HepG2 (cell line): ENCODE data around the gene LRRC32. TPM values are rescaled to one million over a fixed set of nuclear protein-coding genes. Genes with fewer than 3 reads are reported as not detected.

Experiments used
- ATAC-seq: fragments of 200-7000 bp; cut with Tn5 transposase; 3 replicates; pipeline ENCODE4 v1.9.1; 2020; ENCODE audit warnings: mild to moderate bottlenecking, moderate library complexity
- BruUV-seq: library from RNA; stranded (reverse); fragments of 400-500 nt; replicated peaks from 2 replicates; lab custom pipeline; 2021; lab: Mats Ljungman, UMichigan
- CTCF ChIA-PET: fragments of 300-600 bp; formaldehyde crosslinking; extraction: SDS; loops from one replicate; lab custom pipeline; 2021; ENCODE audit warnings: low total read pairs, inconsistent platforms, low intra/inter-chr PET ratio; lab: Yijun Ruan, JAX
- POLR2A ChIA-PET: fragments of 350-600 bp; sonication (Branson Sonifier 250); formaldehyde crosslinking; loops from one replicate; lab custom pipeline; 2020; ENCODE audit warnings: antibody characterized with exemption, inconsistent platforms; lab: Yijun Ruan, JAX
- DNase-seq: peaks from one replicate; pipeline ENCODE4 v3.0.0-alpha.2; 2015; ENCODE audit warnings: low spot score
- FAIRE-seq: peaks from 3 replicates; lab custom pipeline; 2011; peaks lifted over from hg19 to GRCh38; lab: Jason Lieb, UNC
- H2AFZ ChIP-seq: one replicate; pipeline ENCODE4 v1.6.1; 2011; ENCODE audit warnings: low read length, inconsistent platforms
- H3K27ac ChIP-seq: fragments of 300-600 bp; 3 replicates; pipeline ENCODE4 v1.8.0; 2011; ENCODE audit warnings: mixed run types, mild to moderate bottlenecking, mixed read lengths, low read length, inconsistent platforms; ENCODE audit not compliant: insufficient read depth; ENCODE audit errors: extremely low read length
- H3K27me3 ChIP-seq, 2 experiments: fragments of 200-600 bp in 1 of 2; 2 replicates in 1 of 2; 3 replicates in 1 of 2; pipeline versions ENCODE4 v1.6.0 to v1.8.0; 2011; ENCODE audit warnings: low read length in 2 of 2, mild to moderate bottlenecking in 2 of 2, moderate library complexity in 2 of 2, inconsistent platforms in 1 of 2; ENCODE audit not compliant: insufficient read depth in 2 of 2, control insufficient read depth in 1 of 2
- H3K36me3 ChIP-seq, 2 experiments: fragments of 200-600 bp in 1 of 2; replicated peaks in 1 of 2; 2 replicates in 1 of 2; 3 replicates in 1 of 2; pipeline versions ENCODE4 v1.5.1 to v1.8.0; 2011; ENCODE audit warnings: low read length in 2 of 2, inconsistent platforms in 1 of 2; ENCODE audit not compliant: insufficient read depth in 2 of 2, control insufficient read depth in 1 of 2
- H3K4me1 ChIP-seq: 2 replicates; pipeline ENCODE4 v1.5.1; 2012; ENCODE audit warnings: low read length, inconsistent platforms; ENCODE audit not compliant: insufficient read depth
- H3K4me2 ChIP-seq: 2 replicates; pipeline ENCODE4 v1.6.0; 2011; ENCODE audit warnings: low read depth, low read length, inconsistent platforms
- H3K4me3 ChIP-seq, 3 experiments: fragments of 200-600 bp in 1 of 3; sonication (generic), shearing (Covaris generic) in 1 of 3; replicated peaks in 1 of 3; 2 replicates each; pipeline ENCODE4 v1.5.1; 2011 to 2016; ENCODE audit warnings: low read length in 3 of 3, inconsistent platforms in 2 of 3, low read depth in 2 of 3, mild to moderate bottlenecking in 2 of 3, control low read depth in 1 of 3, mixed read lengths in 1 of 3; ENCODE audit not compliant: insufficient read depth in 1 of 3
- H3K79me2 ChIP-seq: one replicate; pipeline ENCODE4 v1.6.1; 2011; ENCODE audit warnings: low read length, inconsistent platforms; ENCODE audit not compliant: insufficient read depth
- H3K9ac ChIP-seq: 2 replicates; pipeline ENCODE4 v1.6.0; 2011; ENCODE audit warnings: mild to moderate bottlenecking, low read depth, low read length, inconsistent platforms; ENCODE audit not compliant: insufficient read depth
- H3K9me3 ChIP-seq: 2 replicates; pipeline ENCODE4 v1.5.1; 2012; ENCODE audit warnings: mild to moderate bottlenecking, low read length
- H4K20me1 ChIP-seq: 2 replicates; pipeline ENCODE4 v1.6.0; 2011; ENCODE audit warnings: inconsistent platforms, mild to moderate bottlenecking, low read length, moderate library complexity; ENCODE audit not compliant: insufficient read depth
- BCL3 ChIP-seq: sonication (generic); formaldehyde crosslinking; IDR thresholded peaks from 2 replicates; pipeline ENCODE4 v1.5.1; 2020; ENCODE audit warnings: mild to moderate bottlenecking, missing genetic modification reagents, moderate library complexity
- JARID2 ChIP-seq: sonication (generic); formaldehyde crosslinking; IDR thresholded peaks from 2 replicates; pipeline ENCODE4 v1.8.1; 2023; ENCODE audit warnings: missing genetic modification reagents, inconsistent platforms; ENCODE audit not compliant: insufficient replicate concordance
- KDM5B ChIP-seq: sonication (generic); formaldehyde crosslinking; IDR thresholded peaks from 2 replicates; pipeline ENCODE4 v1.4.0; 2020; ENCODE audit warnings: missing genetic modification reagents, mild to moderate bottlenecking, borderline replicate concordance
- MTF2 ChIP-seq: sonication (generic); formaldehyde crosslinking; IDR thresholded peaks from 2 replicates; pipeline ENCODE4 v1.5.0; 2020; ENCODE audit warnings: missing genetic modification reagents, borderline replicate concordance
- MZF1 ChIP-seq: sonication (generic); formaldehyde crosslinking; IDR thresholded peaks from 2 replicates; pipeline ENCODE4 v1.8.1; 2023; ENCODE audit warnings: mild to moderate bottlenecking, missing genetic modification reagents, borderline replicate concordance
- NFYB ChIP-seq: sonication (generic); formaldehyde crosslinking; IDR thresholded peaks from 2 replicates; pipeline ENCODE4 v1.4.0; 2020; ENCODE audit warnings: missing genetic modification reagents
- PLRG1 ChIP-seq: fragments of 450-650 bp; conservative IDR thresholded peaks from 2 replicates; pipeline ENCODE4 v1.6.1; 2016
- SALL1 ChIP-seq: sonication (generic); formaldehyde crosslinking; IDR thresholded peaks from 2 replicates; pipeline ENCODE4 v1.8.0; 2022; ENCODE audit warnings: mild to moderate bottlenecking, missing genetic modification reagents
- TEAD3 ChIP-seq: optimal IDR thresholded peaks from 2 replicates; pipeline ENCODE3; 2016; ENCODE audit warnings: borderline replicate concordance
- THAP8 ChIP-seq: sonication (generic); formaldehyde crosslinking; IDR thresholded peaks from 2 replicates; pipeline ENCODE4 v1.5.1; 2020; ENCODE audit warnings: missing genetic modification reagents, mild to moderate bottlenecking, borderline replicate concordance
- U2AF2 ChIP-seq: fragments of 200-400 bp; formaldehyde crosslinking; IDR thresholded peaks from 2 replicates; pipeline ENCODE4 v1.6.1; 2017; ENCODE audit warnings: low read depth, mild to moderate bottlenecking, low read length
- ZNF12 ChIP-seq: sonication (generic); formaldehyde crosslinking; IDR thresholded peaks from 2 replicates; pipeline ENCODE4 v1.5.0; 2020; ENCODE audit warnings: missing genetic modification reagents
- ZNF496 ChIP-seq: sonication (generic); formaldehyde crosslinking; IDR thresholded peaks from 2 replicates; pipeline ENCODE4 v1.8.1; 2023; ENCODE audit warnings: mild to moderate bottlenecking, moderate library complexity, missing genetic modification reagents; ENCODE audit not compliant: insufficient replicate concordance
- ZNF512B ChIP-seq: sonication (generic); formaldehyde crosslinking; IDR thresholded peaks from 2 replicates; pipeline ENCODE4 v1.5.1; 2020; ENCODE audit warnings: missing genetic modification reagents, mild to moderate bottlenecking, borderline replicate concordance
- ZNF629 ChIP-seq: sonication (generic); formaldehyde crosslinking; conservative IDR thresholded peaks from 2 replicates; pipeline ENCODE4 v1.5.0; 2020; ENCODE audit warnings: missing genetic modification reagents
- WGBS: methylation state at CpG from one replicate; pipeline ENCODE4 v1.1.6; 2017; ENCODE audit warnings: low lambda C conversion rate; 5-methylcytosine and 5-hydroxymethylcytosine counted together
- in situ Hi-C: cut with HindIII; loops from 2 replicates; pipeline ENCODE4 v1.10.0; 2017; ENCODE audit warnings: low pct_unique_long_range_greater_than_20kb; ENCODE audit not compliant: extremely low pct_ligation_motif_present
- intact Hi-C: fragments of 100-400 bp; cut with micrococcal nuclease; formaldehyde crosslinking; loops from one replicate; pipeline ENCODE4 v1.10.0; 2022; ENCODE audit not compliant: unreplicated experiment
- polyA plus RNA-seq, 8 experiments: library from polyadenylated mRNA; depleted of rRNA in 3 of 8; stranded (reverse) in 7 of 8; unstranded in 1 of 8; fragments of >200 nt; fragmentation: Illumina TruSeq in 4 of 8; extraction: Trizol in 4 of 8; gene quantifications; 2 replicates each; pipeline versions ENCODE4 v1.2.1 to v1.2.3, GENCODE V29; 2011 to 2016; ENCODE audit warnings: low read depth in 4 of 8, missing spikeins in 1 of 8, mixed read lengths in 1 of 8; ENCODE audit not compliant: insufficient read depth in 1 of 8
- total RNA-seq, 5 experiments: library from RNA; depleted of rRNA; stranded (reverse); fragments of >200 nt; fragmentation: Illumina TruSeq; extraction: Trizol; gene quantifications; 2 replicates each; pipeline ENCODE4 v1.2.3, GENCODE V29; 2016; ENCODE audit warnings: low read depth in 1 of 5

Gene LRRC32
- total and polyA plus RNA-seq, 2 of the 13 experiments (the other 11 are each of a cell fraction or from before 2014, with no cell fraction given), result 0.07 TPM; not detected in 1

- no peak overlapping the region for H3K4me2 ChIP-seq
- DNase-seq (no peak), ATAC-seq (no peak), FAIRE-seq (no peak)
- no peak overlapping the region for H3K9ac ChIP-seq
- in situ Hi-C loops, result no loop called here
- peaks cover 6 to 11% of the 10 kb centered on the region in 2 experiments for H3K27me3 ChIP-seq
- H3K9me3 ChIP-seq, result no peaks in the 10 kb centered on the region
- H3K4me1 ChIP-seq, result no peaks in the 10 kb centered on the region
- H3K36me3 ChIP-seq, result no peaks in the 10 kb centered on the region
- CTCF ChIA-PET, result no interaction called here
- intact Hi-C loops, result no loop called here
- no peak overlapping the region for H3K4me3 ChIP-seq
- H3K79me2 ChIP-seq, result no peaks in the 10 kb centered on the region
- H4K20me1 ChIP-seq, result no peaks in the 10 kb centered on the region
- BruUV-seq, result no TSS peak
- no peak overlapping the region for H3K27ac ChIP-seq
- 43% methylated on average over 6 of the region's 6 CpGs for WGBS
- POLR2A ChIA-PET, result no interaction called here
- H2AFZ ChIP-seq, result no peak overlapping the region
- TF ChIP-seq ZNF629, result peak; percentile 45; the same call in 1 of the 2 replicates
- TF ChIP-seq THAP8, result no peak
Measured at GRCh38 chr11:76626921-76627401, 43.6 kb downstream of the LRRC32 start.

- BruUV-seq, result no TSS peak
- Histone ChIP-seq H3K79me2 (no peaks in the 10 kb centered on the region), H4K20me1 (no peaks in the 10 kb centered on the region), H3K4me2 (no peak overlapping the region), H3K9me3 (no peaks in the 10 kb centered on the region), H3K36me3 (no peaks in the 10 kb centered on the region), H3K27me3 (peaks cover 7 to 11% of the 10 kb centered on the region in 2 experiments), H3K4me1 (no peaks in the 10 kb centered on the region), H3K9ac (no peak overlapping the region), H2AFZ (no peak overlapping the region), H3K4me3 (no peak overlapping the region), H3K27ac (no peak overlapping the region)
- intact Hi-C loops, result no loop called here
- DNase-seq, result no peak
- in situ Hi-C loops, result no loop called here
- FAIRE-seq, result no peak
- WGBS, result 31% methylated on average over 2 of the region's 3 CpGs
- CTCF ChIA-PET, result no interaction called here
- POLR2A ChIA-PET, result no interaction called here
- ATAC-seq, result no peak
- TF ChIP-seq MZF1 (CRISPR knock-in tag), result no peak
- no peak for TF ChIP-seq SALL1 (CRISPR knock-in tag)
- TF ChIP-seq ZNF512B, result no peak
- no peak for TF ChIP-seq KDM5B (CRISPR knock-in tag)
- TF ChIP-seq TEAD3 (CRISPR knock-in tag), result no peak
- no peak for TF ChIP-seq U2AF2
- TF ChIP-seq MTF2, result no peak
- no peak for TF ChIP-seq ZNF496
- TF ChIP-seq PLRG1, result no peak
- TF ChIP-seq BCL3 (CRISPR knock-in tag), result no peak
- TF ChIP-seq JARID2 (CRISPR knock-in tag), result no peak
- TF ChIP-seq ZNF12, result no peak
- TF ChIP-seq NFYB (CRISPR knock-in tag), result no peak
Measured at GRCh38 chr11:76626266-76626665, 44.3 kb downstream of the LRRC32 start.
